D721Med (cell line): ENCODE measurements around the gene R3HDM2.

Experiments used
- DNase-seq: peaks from one replicate; pipeline ENCODE4 v3.0.0; 2011; ENCODE audit warnings: low spot score; ENCODE audit not compliant: insufficient read length
- FAIRE-seq: peaks from 2 replicates; lab custom pipeline; 2011; peaks lifted over from hg19 to GRCh38; lab: Jason Lieb, UNC
- TF ChIP-seq, protein P1 (sequence below): IDR thresholded peaks from 2 replicates; pipeline ENCODE4 v1.5.1; 2012; ENCODE audit warnings: mild to moderate bottlenecking, control low read depth; ENCODE audit not compliant: insufficient read depth; ENCODE audit errors: missing control alignments

R3HDM2 gene

DNA sequence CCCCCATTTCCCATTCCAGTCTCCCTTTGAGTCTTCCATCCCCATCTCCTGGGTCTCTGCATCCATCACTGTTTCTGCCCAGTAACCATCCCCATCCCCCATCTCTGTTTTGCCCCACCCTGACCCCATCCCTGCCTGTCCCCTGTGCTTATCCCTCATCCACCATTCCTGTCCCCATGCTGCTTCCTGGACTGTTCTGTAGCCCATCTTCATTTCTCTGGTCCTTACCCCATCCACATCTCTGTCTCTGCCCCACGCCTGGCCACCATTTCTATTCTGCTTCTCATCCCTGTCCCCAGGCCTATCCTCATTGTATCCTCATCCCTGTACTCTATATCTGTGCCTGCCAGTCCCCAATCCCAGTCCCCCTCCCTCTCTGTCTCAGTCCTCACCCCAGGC lies 210.1 kb downstream of the R3HDM2 start:
- FAIRE-seq: no peak
- TF ChIP-seq, protein P1, sequence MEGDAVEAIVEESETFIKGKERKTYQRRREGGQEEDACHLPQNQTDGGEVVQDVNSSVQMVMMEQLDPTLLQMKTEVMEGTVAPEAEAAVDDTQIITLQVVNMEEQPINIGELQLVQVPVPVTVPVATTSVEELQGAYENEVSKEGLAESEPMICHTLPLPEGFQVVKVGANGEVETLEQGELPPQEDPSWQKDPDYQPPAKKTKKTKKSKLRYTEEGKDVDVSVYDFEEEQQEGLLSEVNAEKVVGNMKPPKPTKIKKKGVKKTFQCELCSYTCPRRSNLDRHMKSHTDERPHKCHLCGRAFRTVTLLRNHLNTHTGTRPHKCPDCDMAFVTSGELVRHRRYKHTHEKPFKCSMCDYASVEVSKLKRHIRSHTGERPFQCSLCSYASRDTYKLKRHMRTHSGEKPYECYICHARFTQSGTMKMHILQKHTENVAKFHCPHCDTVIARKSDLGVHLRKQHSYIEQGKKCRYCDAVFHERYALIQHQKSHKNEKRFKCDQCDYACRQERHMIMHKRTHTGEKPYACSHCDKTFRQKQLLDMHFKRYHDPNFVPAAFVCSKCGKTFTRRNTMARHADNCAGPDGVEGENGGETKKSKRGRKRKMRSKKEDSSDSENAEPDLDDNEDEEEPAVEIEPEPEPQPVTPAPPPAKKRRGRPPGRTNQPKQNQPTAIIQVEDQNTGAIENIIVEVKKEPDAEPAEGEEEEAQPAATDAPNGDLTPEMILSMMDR: no peak
- no peak for DNase-seq

DNA sequence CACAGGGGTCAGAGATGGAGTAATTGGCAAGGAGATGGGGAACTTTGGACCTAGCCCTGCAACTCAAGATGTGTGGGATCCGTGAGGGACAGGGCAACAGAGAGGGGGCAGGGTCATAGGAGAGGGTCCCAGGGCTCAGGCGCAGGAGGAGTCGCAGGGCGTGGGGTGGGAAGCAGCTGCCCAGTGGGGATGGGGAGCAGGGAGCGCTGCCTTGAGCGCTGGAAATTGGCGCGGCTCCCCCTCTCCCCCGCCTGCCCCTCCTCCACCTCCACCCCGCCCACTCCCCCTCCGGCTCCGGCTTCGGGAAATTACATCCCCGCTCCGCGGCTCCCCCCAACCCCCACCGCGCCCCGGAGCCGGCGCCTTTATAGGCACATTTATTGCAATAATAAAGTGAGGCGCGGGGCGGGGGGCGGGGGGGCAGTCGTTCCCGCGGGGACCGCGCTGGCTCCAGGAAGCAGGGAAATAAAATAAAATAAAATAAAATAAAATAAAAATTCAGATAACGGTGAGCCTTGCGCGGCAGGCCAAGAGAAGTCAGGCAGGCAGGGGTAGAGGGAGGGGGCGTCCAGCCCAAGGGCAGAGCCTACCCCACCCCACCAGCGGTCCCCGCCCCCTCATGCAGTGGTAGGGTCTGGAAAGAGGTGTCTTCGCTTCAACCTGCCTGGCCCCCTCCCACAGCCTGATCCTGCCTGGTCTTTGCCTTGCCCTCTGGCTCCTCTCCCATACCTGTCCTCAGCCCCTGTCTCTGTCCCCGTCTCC lies 210.7 kb downstream of the R3HDM2 start:
- TF ChIP-seq, protein P1: no peak
- DNase-seq (no peak), FAIRE-seq (no peak)

DNA sequence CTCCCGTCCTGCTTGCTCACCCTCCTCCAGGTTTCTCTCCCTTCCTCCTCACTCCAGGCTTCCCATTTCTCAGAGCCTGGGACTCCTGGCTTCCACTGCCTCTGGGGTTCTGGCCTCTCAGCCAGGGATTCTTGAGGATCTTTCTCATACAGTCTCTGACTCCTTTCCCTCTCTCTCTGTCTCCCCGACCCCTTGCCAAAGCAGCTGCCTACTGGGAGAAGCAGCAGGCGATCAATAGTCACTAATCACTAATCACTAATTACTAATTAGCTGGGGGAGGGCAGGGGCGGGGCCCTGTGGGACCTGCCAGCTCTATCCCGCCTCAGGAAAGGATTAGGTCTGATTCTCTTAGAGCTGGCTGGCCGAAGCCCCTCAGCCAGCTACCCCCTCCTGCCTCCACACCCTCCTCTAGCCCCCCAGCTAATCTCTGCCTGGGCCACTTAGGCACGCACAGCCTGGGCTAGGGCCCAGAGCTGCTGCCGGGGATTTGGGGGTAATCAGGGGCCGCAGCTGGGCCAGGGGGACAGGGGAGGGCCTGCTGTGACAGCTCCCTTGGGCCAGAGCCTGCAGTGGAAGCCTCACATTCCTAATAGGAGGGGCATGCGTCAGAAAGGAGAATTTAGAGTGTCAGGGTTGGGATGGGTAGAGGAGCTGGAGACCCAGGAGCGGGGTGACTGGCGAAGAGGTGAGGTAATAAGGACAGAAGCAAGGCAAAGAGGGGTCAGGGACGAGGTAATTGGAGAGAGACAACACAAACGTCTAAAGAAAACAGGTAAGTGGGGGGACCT lies 211.4 kb downstream of the R3HDM2 start:
- TF ChIP-seq, protein P1: no peak
- no peak for DNase-seq
- no peak for FAIRE-seq

DNA sequence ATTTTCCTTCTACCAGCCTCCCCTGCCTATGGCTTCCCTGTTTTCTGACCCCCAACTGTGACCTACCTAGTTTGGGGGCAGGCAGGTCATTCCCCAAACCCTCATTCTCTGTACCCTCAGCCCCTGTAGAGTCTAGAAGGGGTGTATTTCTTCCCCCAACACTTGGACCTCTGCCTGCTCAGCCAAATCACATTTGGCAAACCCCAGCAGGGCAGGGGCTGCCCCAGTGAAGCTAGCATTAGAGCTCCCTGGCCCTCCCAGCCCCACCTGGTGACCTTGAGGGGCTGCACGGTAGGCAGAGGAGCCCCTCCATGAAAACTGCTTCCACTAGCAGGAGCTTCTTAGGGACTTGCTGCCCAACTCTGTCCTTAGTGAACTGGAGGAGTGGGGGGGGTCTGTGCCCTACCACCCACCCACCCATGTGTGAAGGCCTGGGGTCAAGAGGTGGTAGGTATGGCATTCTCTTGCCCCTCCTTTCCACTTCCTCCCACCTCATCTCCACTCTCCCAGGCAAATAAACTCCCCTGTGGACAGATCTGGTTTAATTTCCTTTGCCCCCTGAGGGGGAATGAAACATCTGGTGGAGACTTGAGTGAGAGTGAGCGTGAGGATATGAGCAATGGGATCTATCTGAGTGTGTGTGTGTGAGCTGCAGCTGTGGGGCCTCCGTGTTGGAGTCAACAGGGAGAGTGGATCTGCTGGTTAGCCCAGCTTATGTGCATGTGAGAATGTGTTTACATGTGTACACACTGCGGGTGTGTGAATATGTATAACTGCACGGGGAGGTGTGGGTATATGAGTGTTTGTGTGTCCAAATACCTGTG lies 212.6 kb downstream of the R3HDM2 start:
- DNase-seq (no peak), FAIRE-seq (no peak)
- TF ChIP-seq, protein P1: no peak

DNA sequence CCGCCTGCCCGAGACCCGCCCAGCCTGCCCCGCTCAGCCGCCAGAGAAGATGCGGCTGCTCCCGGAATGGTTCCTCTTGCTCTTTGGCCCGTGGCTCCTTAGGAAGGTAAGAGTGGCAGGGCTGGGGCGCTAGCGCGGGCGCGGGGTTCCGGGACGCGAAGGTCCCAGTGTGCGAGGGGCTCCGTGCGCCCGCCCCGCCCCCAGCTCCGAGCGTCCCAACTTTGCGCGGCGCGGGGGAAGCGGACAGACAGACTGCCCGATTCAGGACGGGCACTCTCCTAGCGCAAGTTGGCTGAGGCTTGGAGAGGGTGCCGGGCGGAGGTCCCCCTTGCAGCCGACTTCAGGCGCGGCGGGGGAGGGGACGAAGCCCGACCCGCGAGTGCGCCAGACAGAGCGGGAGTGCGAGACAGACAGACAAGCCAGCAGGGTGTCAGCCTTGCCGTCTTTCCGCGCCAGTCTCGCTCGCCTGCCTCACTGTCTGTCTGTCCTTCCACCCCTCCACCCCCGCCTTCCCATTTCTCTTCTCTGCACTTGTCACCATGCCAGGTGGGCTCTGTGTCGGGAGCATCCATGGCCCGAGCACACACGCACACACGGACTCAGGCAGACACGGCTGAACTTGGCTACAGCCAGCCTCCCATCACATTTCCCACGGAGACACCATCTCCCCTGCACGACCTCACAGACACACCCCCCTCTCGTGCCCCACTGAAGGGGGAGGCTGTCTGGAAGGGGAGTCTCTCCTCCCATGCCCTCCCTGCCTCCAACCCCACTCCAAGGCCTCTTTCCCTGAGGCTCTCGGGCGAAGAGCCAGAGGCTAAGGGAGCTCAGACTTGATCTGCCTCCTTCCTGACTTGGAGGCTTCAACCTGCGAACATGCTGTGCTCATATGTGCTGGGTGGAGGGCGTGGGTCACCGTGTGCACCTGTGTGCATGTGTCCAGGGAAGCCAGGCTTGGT lies 213.6 kb downstream of the R3HDM2 start:
- FAIRE-seq (no peak), DNase-seq (no peak)

More for the DNA sequence above, 213.6 kb downstream of the R3HDM2 start:
- TF ChIP-seq, protein P1: no peak
